Caco-2 (cell line): ENCODE measurements around the gene ST6GALNAC3. TPM values are rescaled to one million over a fixed set of nuclear protein-coding genes. Genes with fewer than 3 reads are reported as not detected.

ENCODE experiments used
- BruUV-seq: library from RNA; stranded (reverse); fragments of 400-500 nt; replicated peaks from 2 replicates; lab custom pipeline; 2021; lab: Mats Ljungman, UMichigan
- CTCF ChIA-PET: fragments of 300-600 bp; sonication (Branson Sonifier 250); formaldehyde crosslinking; loops from one replicate; lab custom pipeline; 2022; ENCODE audit warnings: antibody characterized with exemption; lab: Charles Lee
- POLR2A ChIA-PET: fragments of 300-600 bp; sonication (Branson Sonifier 250); formaldehyde crosslinking; loops from one replicate; lab custom pipeline; 2022; ENCODE audit warnings: antibody characterized with exemption; lab: Charles Lee
- DNase-seq, 2 experiments: peaks; one replicate each; pipeline versions ENCODE4 v3.0.0 to v3.0.0-alpha.2; 2020 to 2022
- H3K27me3 ChIP-seq: replicated peaks from 2 replicates; pipeline ENCODE4 v1.6.0; 2011; ENCODE audit warnings: low read length; ENCODE audit not compliant: control insufficient read depth, insufficient read depth
- H3K36me3 ChIP-seq: 2 replicates; pipeline ENCODE4 v1.5.1; 2011; ENCODE audit warnings: low read length; ENCODE audit not compliant: control insufficient read depth, insufficient read depth
- H3K4me1 ChIP-seq: fragments of 250-450 bp; sonication (Bioruptor Pico); 2 replicates; pipeline ENCODE4 v1.5.1; 2020; ENCODE audit warnings: mild to moderate bottlenecking
- H3K4me3 ChIP-seq: 2 replicates; pipeline ENCODE4 v1.5.1; 2011; ENCODE audit warnings: low read depth, mild to moderate bottlenecking, control low read depth, low read length
- H3K9me3 ChIP-seq: fragments of 250-450 bp; sonication (Bioruptor Pico); 2 replicates; pipeline ENCODE4 v1.5.1; 2020; ENCODE audit warnings: mild to moderate bottlenecking, moderate library complexity
- H3K27ac Mint-ChIP-seq: one replicate; pipeline ENCODE4 v1.8.0; 2022; ENCODE audit warnings: mixed read lengths; ENCODE audit not compliant: unreplicated experiment
- H3K27me3 Mint-ChIP-seq: one replicate; pipeline ENCODE4 v1.8.0; 2022; ENCODE audit warnings: mixed read lengths; ENCODE audit not compliant: insufficient read depth, unreplicated experiment
- H3K36me3 Mint-ChIP-seq: one replicate; pipeline ENCODE4 v1.8.0; 2022; ENCODE audit warnings: mild to moderate bottlenecking, mixed read lengths; ENCODE audit not compliant: insufficient read depth, unreplicated experiment
- H3K4me1 Mint-ChIP-seq: one replicate; pipeline ENCODE4 v1.8.0; 2022; ENCODE audit warnings: low read depth, mixed read lengths; ENCODE audit not compliant: unreplicated experiment
- H3K4me3 Mint-ChIP-seq: one replicate; pipeline ENCODE4 v1.8.0; 2022; ENCODE audit warnings: mild to moderate bottlenecking, moderate library complexity, mixed read lengths; ENCODE audit not compliant: unreplicated experiment
- H3K9me3 Mint-ChIP-seq: one replicate; pipeline ENCODE4 v1.8.0; 2022; ENCODE audit warnings: mixed read lengths; ENCODE audit not compliant: unreplicated experiment
- CTCF ChIP-seq, 2 experiments: fragments of 200-600 bp in 1 of 2; IDR thresholded peaks; 1 replicate in 1 of 2; 2 replicates in 1 of 2; pipeline versions ENCODE4 v1.5.1 to v1.8.0; 2011 to 2022; ENCODE audit warnings: antibody characterized with exemption in 1 of 2, control low read depth in 1 of 2, inconsistent platforms in 1 of 2, low read depth in 1 of 2, low read length in 1 of 2, mild to moderate bottlenecking in 1 of 2, moderate library complexity in 1 of 2; ENCODE audit not compliant: insufficient read depth in 1 of 2, severe bottlenecking in 1 of 2, unreplicated experiment in 1 of 2
- intact Hi-C: fragments of 100-400 bp; cut with micrococcal nuclease; formaldehyde crosslinking; loops from one replicate; pipeline ENCODE4 v1.10.0; 2022; ENCODE audit not compliant: unreplicated experiment
- total RNA-seq: library from RNA; stranded (reverse); gene quantifications from 2 replicates; pipeline ENCODE4 v1.2.3, GENCODE V29; 2022

The ST6GALNAC3 gene
- total RNA-seq, 1 experiment from 2014 or later = 16.0 TPM

- TF ChIP-seq CTCF (IDR thresholded peaks at IDR 0.05; ENCODE audit: insufficient read depth in 1 of 2, low read depth in 1 of 2, low read length in 1 of 2, severe bottlenecking in 1 of 2, unreplicated experiment in 1 of 2) = no peak
- Histone ChIP-seq H3K9me3 (no peaks in the 10 kb centered on the region), H3K27me3 (no peaks in the 10 kb centered on the region), H3K4me3 (no peak overlapping the region), H3K36me3 (no peaks in the 10 kb centered on the region), H3K4me1 (no peaks in the 10 kb centered on the region)
- Mint-ChIP-seq H3K4me1 (no peaks in the 10 kb centered on the region), H3K27me3 (no peaks in the 10 kb centered on the region), H3K9me3 (no peaks in the 10 kb centered on the region), H3K27ac (no peak overlapping the region), H3K36me3 (no peaks in the 10 kb centered on the region), H3K4me3 (no peak overlapping the region)
- no peak for DNase-seq
- ChIA-PET POLR2A (no interaction called here), CTCF (no interaction called here)
- intact Hi-C loops = no loop called here
- no TSS peak for BruUV-seq
These were observed 456.4 kb downstream of the ST6GALNAC3 start for GRCh38 chr1:76530953-76531352.

GRCh38 chr1:76541618-76542017 is 467.1 kb downstream of the ST6GALNAC3 start:
- no TSS peak for BruUV-seq
- Mint-ChIP-seq H3K9me3 (no peaks in the 10 kb centered on the region), H3K27me3 (no peaks in the 10 kb centered on the region), H3K36me3 (no peaks in the 10 kb centered on the region), H3K27ac (no peak overlapping the region), H3K4me3 (no peak overlapping the region), H3K4me1 (peaks cover 8% of the 10 kb centered on the region)
- Histone ChIP-seq H3K9me3 (no peaks in the 10 kb centered on the region), H3K27me3 (no peaks in the 10 kb centered on the region), H3K4me1 (no peaks in the 10 kb centered on the region), H3K36me3 (no peaks in the 10 kb centered on the region), H3K4me3 (no peak overlapping the region)
- DNase-seq = no peak
- intact Hi-C loops = no loop called here
- POLR2A ChIA-PET = no interaction called here
- no peak for TF ChIP-seq CTCF (IDR thresholded peaks at IDR 0.05; ENCODE audit: insufficient read depth in 1 of 2, low read depth in 1 of 2, low read length in 1 of 2, severe bottlenecking in 1 of 2, unreplicated experiment in 1 of 2)
- CTCF ChIA-PET = no interaction called here

GRCh38 chr1:76542359-76542758 is 467.8 kb downstream of the ST6GALNAC3 start:
- H3K27ac Mint-ChIP-seq = no peak overlapping the region
- H3K4me3 Mint-ChIP-seq = no peak overlapping the region
- no peak for TF ChIP-seq CTCF (IDR thresholded peaks at IDR 0.05; ENCODE audit: insufficient read depth in 1 of 2, low read depth in 1 of 2, low read length in 1 of 2, severe bottlenecking in 1 of 2, unreplicated experiment in 1 of 2)
- Histone ChIP-seq H3K36me3 (no peaks in the 10 kb centered on the region), H3K4me3 (no peak overlapping the region), H3K9me3 (no peaks in the 10 kb centered on the region), H3K27me3 (no peaks in the 10 kb centered on the region), H3K4me1 (no peaks in the 10 kb centered on the region)
- intact Hi-C loops = no loop called here
- no peaks in the 10 kb centered on the region for H3K27me3 Mint-ChIP-seq
- no TSS peak for BruUV-seq
- no peaks in the 10 kb centered on the region for H3K36me3 Mint-ChIP-seq
- CTCF ChIA-PET = no interaction called here
- POLR2A ChIA-PET = no interaction called here
- no peak for DNase-seq
- H3K9me3 Mint-ChIP-seq = no peaks in the 10 kb centered on the region
- peaks cover 8% of the 10 kb centered on the region for H3K4me1 Mint-ChIP-seq
